GM23248 (cell line): ENCODE measurements around the gene GFOD1.

Experiments used
- EZH2 ChIP-seq: fragments of 200-600 bp; sonication (generic); IDR thresholded peaks from 2 replicates; pipeline ENCODE4 v1.6.1; 2018; ENCODE audit warnings: antibody characterized with exemption, mild to moderate bottlenecking; ENCODE audit not compliant: insufficient read depth, poor library complexity, severe bottlenecking
- EZH2phosphoT487 ChIP-seq: fragments of 200-600 bp; sonication (generic); IDR thresholded peaks from 2 replicates; pipeline ENCODE4 v1.6.1; 2018; ENCODE audit warnings: antibody characterized with exemption, moderate library complexity, mild to moderate bottlenecking, low read depth; ENCODE audit not compliant: insufficient read depth

DNA sequence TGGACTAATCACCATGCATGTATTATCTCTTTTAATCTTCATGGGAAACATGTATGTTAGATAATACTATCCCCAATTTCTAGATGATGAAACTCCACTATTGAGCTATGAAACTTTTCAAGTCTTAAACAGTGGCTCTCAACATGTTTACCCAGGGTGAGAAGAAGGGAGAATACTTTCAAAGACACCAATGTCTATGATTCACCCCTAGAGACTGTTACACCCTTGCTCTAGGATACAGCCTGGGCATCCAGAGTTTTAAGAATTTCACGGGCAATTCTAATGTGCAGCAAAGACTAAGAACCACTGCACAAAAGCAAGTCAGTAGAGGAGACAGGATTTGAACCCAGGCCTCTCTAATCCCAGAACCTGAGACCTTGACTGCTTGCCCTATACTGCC lies 47.8 kb downstream of the GFOD1 start:
- TF ChIP-seq EZH2, result no peak
- TF ChIP-seq EZH2phosphoT487, result no peak
